ENCODE measurements around the gene ASPSCR1. TPM values are rescaled to one million over a fixed set of nuclear protein-coding genes. Genes with fewer than 3 reads are reported as not detected.

The ASPSCR1 gene
- total and polyA plus RNA-seq, 2 of the 13 experiments (the other 11 are each of a cell fraction or from before 2014, with no cell fraction given), result 274 to 314 TPM

- TF ChIP-seq HNF1A (IDR thresholded peaks at IDR 0.05; ENCODE audit: low read depth), result no peak
- peak; percentile 40; the same call in 1 of the 2 replicates for TF ChIP-seq HNF1A (CRISPR knock-in tag; IDR thresholded peaks at IDR 0.05; ENCODE audit: borderline replicate concordance)
- TF ChIP-seq, protein P1, sequence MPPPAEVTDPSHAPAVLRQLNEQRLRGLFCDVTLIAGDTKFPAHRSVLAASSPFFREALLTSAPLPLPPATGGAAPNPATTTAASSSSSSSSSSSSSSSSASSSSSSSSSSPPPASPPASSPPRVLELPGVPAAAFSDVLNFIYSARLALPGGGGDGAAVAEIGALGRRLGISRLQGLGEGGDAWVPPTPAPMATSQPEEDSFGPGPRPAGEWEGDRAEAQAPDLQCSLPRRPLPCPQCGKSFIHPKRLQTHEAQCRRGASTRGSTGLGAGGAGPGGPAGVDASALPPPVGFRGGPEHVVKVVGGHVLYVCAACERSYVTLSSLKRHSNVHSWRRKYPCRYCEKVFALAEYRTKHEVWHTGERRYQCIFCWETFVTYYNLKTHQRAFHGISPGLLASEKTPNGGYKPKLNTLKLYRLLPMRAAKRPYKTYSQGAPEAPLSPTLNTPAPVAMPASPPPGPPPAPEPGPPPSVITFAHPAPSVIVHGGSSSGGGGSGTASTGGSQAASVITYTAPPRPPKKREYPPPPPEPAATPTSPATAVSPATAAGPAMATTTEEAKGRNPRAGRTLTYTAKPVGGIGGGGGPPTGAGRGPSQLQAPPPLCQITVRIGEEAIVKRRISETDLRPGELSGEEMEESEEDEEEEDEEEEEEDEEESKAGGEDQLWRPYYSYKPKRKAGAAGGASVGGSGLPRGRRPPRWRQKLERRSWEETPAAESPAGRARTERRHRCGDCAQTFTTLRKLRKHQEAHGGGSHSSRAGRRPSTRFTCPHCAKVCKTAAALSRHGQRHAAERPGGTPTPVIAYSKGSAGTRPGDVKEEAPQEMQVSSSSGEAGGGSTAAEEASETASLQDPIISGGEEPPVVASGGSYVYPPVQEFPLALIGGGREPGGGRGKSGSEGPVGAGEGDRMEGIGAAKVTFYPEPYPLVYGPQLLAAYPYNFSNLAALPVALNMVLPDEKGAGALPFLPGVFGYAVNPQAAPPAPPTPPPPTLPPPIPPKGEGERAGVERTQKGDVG (CRISPR knock-in tag; IDR thresholded peaks at IDR 0.05; ENCODE audit: borderline replicate concordance), result no peak
- no peak for TF ChIP-seq ZNF7 (CRISPR knock-in tag; IDR thresholded peaks at IDR 0.05)
- peak; percentile 44; the same call in 1 of the 2 replicates for TF ChIP-seq SAP130 (CRISPR knock-in tag; IDR thresholded peaks at IDR 0.05; ENCODE audit: low read depth)
- TF ChIP-seq RORA (CRISPR knock-in tag; IDR thresholded peaks at IDR 0.05), result no peak
- no peak for TF ChIP-seq ZNF552 (CRISPR knock-in tag; IDR thresholded peaks at IDR 0.05; ENCODE audit: borderline replicate concordance)
- TF ChIP-seq MYPOP (CRISPR knock-in tag; IDR thresholded peaks at IDR 0.05), result peak; percentile 59; the same call in 1 of the 2 replicates
- no peak for TF ChIP-seq MTA3 (CRISPR knock-in tag; IDR thresholded peaks at IDR 0.05)
- TF ChIP-seq, protein P2, sequence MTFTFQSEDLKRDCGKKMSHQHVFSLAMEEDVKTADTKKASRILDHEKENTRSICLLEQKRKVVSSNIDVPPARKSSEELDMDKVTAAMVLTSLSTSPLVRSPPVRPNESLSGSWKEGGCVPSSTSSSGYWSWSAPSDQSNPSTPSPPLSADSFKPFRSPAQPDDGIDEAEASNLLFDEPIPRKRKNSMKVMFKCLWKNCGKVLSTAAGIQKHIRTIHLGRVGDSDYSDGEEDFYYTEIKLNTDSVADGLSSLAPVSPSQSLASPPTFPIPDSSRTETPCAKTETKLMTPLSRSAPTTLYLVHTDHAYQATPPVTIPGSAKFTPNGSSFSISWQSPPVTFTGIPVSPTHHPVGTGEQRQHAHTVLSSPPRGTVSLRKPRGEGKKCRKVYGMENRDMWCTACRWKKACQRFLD (CRISPR knock-in tag; IDR thresholded peaks at IDR 0.05; ENCODE audit: borderline replicate concordance), result no peak
- TF ChIP-seq BCL6 (CRISPR knock-in tag; IDR thresholded peaks at IDR 0.05), result no peak
- TF ChIP-seq STAT5B (CRISPR knock-in tag; IDR thresholded peaks at IDR 0.05), result no peak
- TF ChIP-seq MYC (CRISPR knock-in tag; IDR thresholded peaks at IDR 0.05; ENCODE audit: borderline replicate concordance), result peak; percentile 74; the same call in 1 of the 2 replicates
These were observed 14.7 kb upstream of the ASPSCR1 start (continued) for GRCh38 chr17:81962499-81963441.
